Gastrocnemius medialis (tissue), 4 donors: ENCODE data around the gene MMP25. TPM values are rescaled to one million over a fixed set of nuclear protein-coding genes. Genes with fewer than 3 reads are reported as not detected.

Experiments
- ATAC-seq, 2 donors: fragments of 150-250 bp; one replicate each; pipeline ENCODE4 v1.9.1; 2016
- DNase-seq, 2 donors: peaks; one replicate each; pipeline ENCODE4 v3.0.0-alpha.2; 2019
- H3K27ac ChIP-seq, 4 donors: fragments of 200-600 bp; sonication (generic); 1 replicate in 1 of 4; 2 replicates in 3 of 4; pipeline ENCODE4 v1.5.1; 2016 to 2018; ENCODE audit warnings: mild to moderate bottlenecking in 2 of 4, moderate library complexity in 1 of 4
- H3K27me3 ChIP-seq, 3 donors: fragments of 200-600 bp; sonication (generic) in 2 of 3; 1 replicate in 1 of 3; 2 replicates in 2 of 3; pipeline versions ENCODE4 v1.5.1 to v1.6.0; 2016 to 2019; ENCODE audit warnings: mild to moderate bottlenecking in 1 of 3, moderate library complexity in 1 of 3
- H3K36me3 ChIP-seq, 2 donors: fragments of 200-600 bp; sonication (generic) in 1 of 2; one replicate each; pipeline ENCODE4 v1.5.1; 2017 to 2018
- H3K4me1 ChIP-seq, 2 donors: fragments of 200-600 bp; sonication (generic) in 1 of 2; one replicate each; pipeline ENCODE4 v1.5.1; 2016 to 2017; ENCODE audit warnings: mild to moderate bottlenecking in 2 of 2
- H3K4me3 ChIP-seq, 4 donors: fragments of 200-600 bp; sonication (generic) in 3 of 4; 1 replicate in 1 of 4; 2 replicates in 3 of 4; pipeline ENCODE4 v1.5.1; 2016 to 2019; ENCODE audit warnings: mild to moderate bottlenecking in 2 of 4
- H3K9me3 ChIP-seq, 3 donors: fragments of 200-600 bp; sonication (generic) in 2 of 3; 1 replicate in 1 of 3; 2 replicates in 2 of 3; pipeline ENCODE4 v1.5.1; 2016 to 2019
- CTCF ChIP-seq, 5 experiments: fragments of 450-650 bp in 3 of 5; fragments of 200-600 bp in 2 of 5; sonication (generic) in 2 of 5; IDR thresholded peaks in 4 of 5; conservative IDR thresholded peaks in 1 of 5; 1 replicate in 4 of 5; 2 replicates in 1 of 5; pipeline ENCODE4 v1.5.1; 2016 to 2019; ENCODE audit warnings: antibody characterized with exemption in 5 of 5, mild to moderate bottlenecking in 3 of 5, moderate library complexity in 3 of 5
- POLR2A ChIP-seq, 2 donors: fragments of 450-650 bp; IDR thresholded peaks; one replicate each; pipeline ENCODE4 v1.6.1; 2017; ENCODE audit warnings: antibody characterized with exemption in 2 of 2, mild to moderate bottlenecking in 2 of 2, moderate library complexity in 2 of 2
- in situ Hi-C, 4 donors: fragments of 200-750 bp; cut with MboI; loops; one replicate each; pipeline versions ENCODE4 v1.15.0 to v1.8.0; 2017; ENCODE audit warnings: low sequenced_read_pairs in 4 of 4
- intact Hi-C: fragments of 100-400 bp; cut with DNase I; formaldehyde crosslinking; loops from one replicate; pipeline ENCODE4 v1.15.1; 2023; ENCODE audit warnings: low total_unique reads
- total RNA-seq, 4 donors: library from RNA; depleted of rRNA; stranded (reverse); fragments of >200 nt; gene quantifications; one replicate each; pipeline versions ENCODE4 v1.1.0 to v1.2.3, GENCODE V29; 2016

Gene MMP25
- total RNA-seq, 4 donors from 2014 or later = 0.15 to 0.75 (median 0.58) TPM; not detected in 1

- DNase-seq = no peak
- H3K9me3 ChIP-seq = no peaks in the 10 kb centered on the region
- in situ Hi-C loops (no loop called here), intact Hi-C loops (no loop called here)
- peaks cover 32 to 49% of the 10 kb centered on the region in 2 donors for H3K4me1 ChIP-seq
- H3K27ac ChIP-seq = no peak overlapping the region
- peaks cover 22 to 23% (median 23%) of the 10 kb centered on the region in 3 donors for H3K27me3 ChIP-seq
- H3K4me3 ChIP-seq = no peak overlapping the region
- no peak for TF ChIP-seq POLR2A (IDR thresholded peaks at IDR 0.05)
- no peak for TF ChIP-seq CTCF (IDR thresholded peaks at IDR 0.05 in 4 of 5, conservative IDR thresholded peaks at IDR 0.05 in 1 of 5)
- ATAC-seq = no peak
- H3K36me3 ChIP-seq = peaks cover 0 to 19% of the 10 kb centered on the region in 2 donors
Observed at GRCh38 chr16:3026003-3026378, 20.4 kb upstream of the MMP25 start.

GRCh38 chr16:3026609-3027488 lies 19.5 kb upstream of the MMP25 start:
- H3K9me3 ChIP-seq = no peaks in the 10 kb centered on the region
- intact Hi-C loops = no loop called here
- DNase-seq (no peak), ATAC-seq (no peak)
- in situ Hi-C loops = no loop called here
- peaks cover 0 to 19% of the 10 kb centered on the region in 2 donors for H3K36me3 ChIP-seq
- H3K4me3 ChIP-seq = no peak overlapping the region
- peaks cover 28 to 29% (median 28%) of the 10 kb centered on the region in 3 donors for H3K27me3 ChIP-seq
- TF ChIP-seq POLR2A (IDR thresholded peaks at IDR 0.05) (no peak), CTCF (IDR thresholded peaks at IDR 0.05 in 4 of 5, conservative IDR thresholded peaks at IDR 0.05 in 1 of 5) (no peak)
- peaks cover 27 to 41% of the 10 kb centered on the region in 2 donors for H3K4me1 ChIP-seq
- H3K27ac ChIP-seq = no peak overlapping the region

DNA sequence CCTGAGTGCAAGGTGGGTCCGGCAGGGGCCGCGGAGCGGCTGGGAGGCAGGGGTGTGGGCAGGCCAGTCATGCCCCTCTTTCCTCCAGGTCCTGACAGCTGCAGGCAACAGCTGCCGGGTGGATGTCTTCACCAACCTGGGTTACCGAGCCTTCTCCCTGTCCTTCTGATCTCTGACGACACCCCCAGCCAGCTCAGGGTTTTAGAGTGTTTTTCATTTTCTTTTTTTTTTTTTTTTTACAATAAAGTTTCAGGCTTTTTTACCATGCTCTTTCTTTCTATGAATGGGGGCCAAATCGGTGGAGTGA lies 18.9 kb upstream of the MMP25 start:
- Histone ChIP-seq H3K27ac (no peak overlapping the region), H3K4me3 (no peak overlapping the region), H3K4me1 (peaks cover 21 to 35% of the 10 kb centered on the region in 2 donors), H3K36me3 (peaks cover 0 to 19% of the 10 kb centered on the region in 2 donors), H3K9me3 (no peaks in the 10 kb centered on the region), H3K27me3 (peaks cover 28 to 35% (median 32%) of the 10 kb centered on the region in 3 donors)
- intact Hi-C loops (no loop called here), in situ Hi-C loops (no loop called here)
- no peak for DNase-seq
- ATAC-seq = no peak
- TF ChIP-seq CTCF (IDR thresholded peaks at IDR 0.05 in 4 of 5, conservative IDR thresholded peaks at IDR 0.05 in 1 of 5) = no peak
- TF ChIP-seq POLR2A (IDR thresholded peaks at IDR 0.05) = no peak

DNA sequence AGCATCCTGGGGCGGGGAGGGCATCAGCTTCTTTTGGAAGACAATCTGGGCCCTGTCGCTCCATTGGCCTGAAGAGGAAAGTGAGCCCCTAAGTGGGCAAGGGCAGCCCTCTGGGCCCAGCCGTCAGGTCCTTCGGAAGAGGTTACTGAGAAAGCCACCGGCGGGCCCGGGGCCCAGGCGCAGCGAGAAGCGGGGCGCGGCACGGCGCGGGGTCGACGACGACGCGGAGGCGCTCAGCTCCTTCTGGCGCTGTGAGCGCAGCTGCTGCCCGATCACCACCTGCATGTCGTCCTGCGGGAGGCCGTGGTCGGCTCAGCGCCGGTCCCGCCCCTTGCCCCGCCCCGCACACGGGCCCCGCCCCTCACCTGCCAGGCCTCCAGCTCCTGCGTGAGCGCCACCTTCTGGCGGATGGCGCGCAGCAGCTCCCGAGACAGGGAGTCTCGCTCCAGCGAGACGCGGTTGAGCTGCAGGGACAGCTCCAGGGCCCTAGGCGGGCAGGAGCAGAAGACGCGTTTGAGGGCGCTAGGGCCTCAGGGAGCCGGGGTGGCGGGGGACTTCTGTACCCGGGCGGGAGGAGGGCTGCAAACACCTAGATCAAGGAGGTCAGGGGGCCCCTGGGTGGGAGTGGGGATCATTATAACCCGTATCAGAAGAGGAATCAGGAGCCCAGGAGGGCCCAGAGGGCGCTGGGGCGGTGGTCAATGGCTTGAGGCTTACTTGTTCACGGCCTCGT lies 18.2 kb upstream of the MMP25 start:
- DNase-seq (peak; percentile 50 to 74), ATAC-seq (peak; percentile 24 to 34)
- Histone ChIP-seq H3K36me3 (peaks cover 0 to 19% of the 10 kb centered on the region in 2 donors), H3K27ac (peak overlapping the region in 1 of 4 donors; percentile 25), H3K9me3 (no peaks in the 10 kb centered on the region), H3K4me3 (no peak overlapping the region), H3K4me1 (peaks cover 14 to 28% of the 10 kb centered on the region in 2 donors), H3K27me3 (peaks cover 31 to 41% (median 38%) of the 10 kb centered on the region in 3 donors)
- in situ Hi-C loops = no loop called here
- no peak for TF ChIP-seq POLR2A (IDR thresholded peaks at IDR 0.05)
- peak; percentile 23 to 84 (median 77) for TF ChIP-seq CTCF (IDR thresholded peaks at IDR 0.05 in 4 of 5, conservative IDR thresholded peaks at IDR 0.05 in 1 of 5)
- intact Hi-C loops = loop anchor here (1.0 kb wide), 1 partner anchor 25 kb away; no protein-coding TSS in a partner anchor
